ENCODE measurements around the gene KAT8.

The KAT8 gene

DNA sequence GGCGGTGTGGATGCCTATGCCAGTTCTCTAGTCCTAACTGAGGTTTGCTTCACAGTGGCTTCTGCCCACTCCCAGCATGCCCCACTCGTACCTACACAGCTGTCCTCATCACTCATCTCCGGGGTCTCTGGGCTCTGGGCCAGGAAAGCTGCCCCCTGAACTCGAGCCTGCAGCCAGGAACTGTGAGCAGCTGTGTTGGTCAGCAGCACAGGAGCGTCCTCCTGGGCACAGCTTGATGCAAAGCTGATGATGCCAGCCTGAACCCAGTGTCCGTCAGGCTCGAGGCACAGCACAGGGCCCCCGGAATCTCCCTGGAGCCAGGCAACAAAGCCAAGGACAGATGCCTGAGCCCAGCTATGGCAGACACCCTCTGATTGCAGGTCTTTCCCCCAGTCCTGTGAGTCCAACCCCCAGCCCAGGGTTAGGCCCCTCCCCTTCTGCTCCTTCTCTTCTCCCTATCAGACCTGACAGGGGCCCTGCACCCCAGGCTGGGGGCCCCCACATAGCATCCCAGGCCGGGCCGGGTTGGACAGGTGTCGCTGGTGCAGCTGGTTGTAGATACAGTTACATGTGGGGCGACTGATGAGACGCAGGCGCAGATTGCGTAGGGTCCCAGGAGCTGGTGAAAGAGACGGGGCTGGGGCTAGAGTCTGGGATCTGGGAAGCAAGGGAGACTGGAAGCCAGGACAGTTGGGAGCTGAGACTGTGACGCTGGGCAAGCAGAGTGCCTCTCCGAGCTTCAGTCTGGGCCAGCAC, 31.4 kb upstream of the KAT8 start:
- no peaks in the 10 kb centered on the region for H3K27me3 ChIP-seq (ENCODE audit: control insufficient read depth, insufficient read depth, low read length)
- H3K4me3 ChIP-seq (ENCODE audit: low read length) = no peak overlapping the region
- H3K9ac ChIP-seq (ENCODE audit: low read length) = no peak overlapping the region
- no peaks in the 10 kb centered on the region for H3K9me3 ChIP-seq (ENCODE audit: control insufficient read depth, low read length)
- H3K4me1 ChIP-seq (ENCODE audit: control insufficient read depth, insufficient read depth, low read length) = peaks cover 16% of the 10 kb centered on the region
- no peaks in the 10 kb centered on the region for H3K36me3 ChIP-seq (ENCODE audit: control insufficient read depth, insufficient read depth, low read length)

DNA sequence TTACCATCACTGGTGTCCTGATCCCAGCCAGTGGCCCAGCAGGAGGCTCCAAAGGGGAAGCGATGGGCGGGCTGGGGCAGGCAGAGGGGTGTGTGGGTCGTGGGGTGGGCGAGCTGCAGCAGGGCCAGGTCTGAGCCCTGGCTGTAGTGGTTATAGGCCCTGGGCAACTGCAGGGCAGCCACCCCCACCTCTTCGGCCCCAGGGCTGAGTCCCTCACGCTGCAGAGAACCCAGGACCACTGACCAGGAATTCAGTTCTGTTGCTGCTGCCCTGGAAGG, 30.9 kb upstream of the KAT8 start:
- H3K27me3 ChIP-seq (ENCODE audit: control insufficient read depth, insufficient read depth, low read length) = no peaks in the 10 kb centered on the region
- H3K9ac ChIP-seq (ENCODE audit: low read length) = no peak overlapping the region
- no peak overlapping the region for H3K4me3 ChIP-seq (ENCODE audit: low read length)
- no peaks in the 10 kb centered on the region for H3K9me3 ChIP-seq (ENCODE audit: control insufficient read depth, low read length)
- peaks cover 16% of the 10 kb centered on the region for H3K4me1 ChIP-seq (ENCODE audit: control insufficient read depth, insufficient read depth, low read length)
- no peaks in the 10 kb centered on the region for H3K36me3 ChIP-seq (ENCODE audit: control insufficient read depth, insufficient read depth, low read length)

DNA sequence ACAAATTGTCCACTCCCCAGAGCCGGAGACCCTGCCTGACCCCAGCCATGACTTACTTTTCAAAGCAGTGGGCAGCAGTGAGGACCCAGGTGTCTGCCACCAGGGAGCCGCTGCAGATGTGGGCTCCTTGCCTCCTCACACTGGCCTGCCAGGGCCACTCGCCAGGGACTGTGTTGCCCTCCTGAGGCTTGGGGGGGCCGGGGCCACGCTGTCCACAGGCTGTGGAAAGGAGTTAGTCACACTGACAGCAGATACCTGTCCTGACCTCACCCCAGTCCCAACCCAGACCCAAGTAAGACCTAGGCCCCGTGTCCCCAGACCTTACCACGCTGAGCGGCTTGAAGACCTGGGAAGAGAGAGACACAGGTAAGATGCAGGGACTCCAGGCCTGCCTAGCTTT, 30.0 kb upstream of the KAT8 start:
- Histone ChIP-seq H3K27me3 (ENCODE audit: control insufficient read depth, insufficient read depth, low read length) (no peaks in the 10 kb centered on the region), H3K9me3 (ENCODE audit: control insufficient read depth, low read length) (no peaks in the 10 kb centered on the region), H3K4me3 (ENCODE audit: low read length) (no peak overlapping the region), H3K36me3 (ENCODE audit: control insufficient read depth, insufficient read depth, low read length) (no peaks in the 10 kb centered on the region), H3K4me1 (ENCODE audit: control insufficient read depth, insufficient read depth, low read length) (peaks cover 12% of the 10 kb centered on the region), H3K9ac (ENCODE audit: low read length) (no peak overlapping the region)

DNA sequence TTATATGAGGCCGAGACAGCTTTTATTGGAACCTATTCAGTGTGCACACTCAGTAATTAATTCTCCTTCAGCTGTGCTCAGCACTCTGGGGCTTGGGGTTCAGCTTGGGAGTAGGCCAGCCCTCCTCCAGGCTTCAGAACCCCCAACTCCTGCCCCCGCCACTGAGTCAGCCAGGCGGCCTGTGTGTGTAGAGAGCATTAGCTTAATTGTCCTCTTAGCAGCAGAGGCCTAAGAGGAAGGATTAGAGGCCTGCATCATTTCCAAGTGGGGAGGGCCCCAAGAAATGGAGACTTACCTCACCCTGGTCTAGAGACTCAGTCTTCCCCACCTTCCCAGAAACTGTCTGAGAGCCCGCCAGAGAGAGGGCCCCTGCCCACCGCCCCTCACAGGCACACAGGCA, 29.5 kb upstream of the KAT8 start:
- H3K9me3 ChIP-seq (ENCODE audit: control insufficient read depth, low read length) = no peaks in the 10 kb centered on the region
- no peak overlapping the region for H3K9ac ChIP-seq (ENCODE audit: low read length)
- H3K4me3 ChIP-seq (ENCODE audit: low read length) = no peak overlapping the region
- H3K4me1 ChIP-seq (ENCODE audit: control insufficient read depth, insufficient read depth, low read length) = peaks cover 12% of the 10 kb centered on the region
- H3K27me3 ChIP-seq (ENCODE audit: control insufficient read depth, insufficient read depth, low read length) = no peaks in the 10 kb centered on the region
- no peaks in the 10 kb centered on the region for H3K36me3 ChIP-seq (ENCODE audit: control insufficient read depth, insufficient read depth, low read length)

DNA sequence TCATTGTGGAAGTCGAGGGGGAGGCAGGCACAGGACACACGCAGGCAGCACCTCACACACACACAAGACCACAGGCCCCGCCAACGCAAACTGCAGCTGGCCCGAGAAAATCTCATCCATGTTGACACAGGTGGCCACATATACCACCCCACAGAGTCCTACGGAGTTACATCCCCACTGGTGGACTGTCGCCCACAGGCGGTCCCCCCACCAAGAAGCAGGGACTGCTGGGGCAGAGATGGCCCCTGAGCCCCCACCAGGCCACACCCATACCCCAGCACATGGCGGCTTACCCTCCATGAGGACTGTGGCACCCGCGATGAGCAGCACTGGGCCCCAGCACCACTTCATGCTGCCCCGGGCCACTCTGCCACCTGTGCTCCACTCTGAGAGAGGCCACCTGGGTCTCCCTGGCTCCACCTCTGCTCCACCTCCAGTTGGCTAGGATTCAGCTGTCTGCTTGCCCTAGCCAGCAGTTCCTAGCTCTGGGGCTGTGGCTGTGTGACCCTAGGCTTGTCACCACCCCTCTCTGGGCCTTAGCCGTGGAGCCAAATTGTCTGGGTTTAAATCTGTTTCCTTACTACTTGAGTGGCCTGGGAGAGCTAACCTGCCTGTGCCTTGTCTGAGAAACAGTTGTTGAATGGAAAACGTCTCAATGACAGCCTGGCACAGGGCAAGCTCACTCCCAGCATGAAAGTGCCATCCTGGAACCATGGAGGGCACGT, 28.8 kb upstream of the KAT8 start, which contains the start of gene PRSS53:
TSS of gene PRSS53 (minus strand) at position 485 of the 725 bp plus-strand sequence. CDS start at position 351, 134 bp downstream.
- H3K4me1 ChIP-seq (ENCODE audit: control insufficient read depth, insufficient read depth, low read length) = peaks cover 16% of the 10 kb centered on the region
- no peak within 1 kb of the TSS for H3K4me3 ChIP-seq (ENCODE audit: low read length)
- no peaks in the 10 kb centered on the region for H3K36me3 ChIP-seq (ENCODE audit: control insufficient read depth, insufficient read depth, low read length)
- H3K27me3 ChIP-seq (ENCODE audit: control insufficient read depth, insufficient read depth, low read length) = no peaks in the 10 kb centered on the region
- no peaks in the 10 kb centered on the region for H3K9me3 ChIP-seq (ENCODE audit: control insufficient read depth, low read length)
- H3K9ac ChIP-seq (ENCODE audit: low read length) = no peak within 1 kb of the TSS

DNA sequence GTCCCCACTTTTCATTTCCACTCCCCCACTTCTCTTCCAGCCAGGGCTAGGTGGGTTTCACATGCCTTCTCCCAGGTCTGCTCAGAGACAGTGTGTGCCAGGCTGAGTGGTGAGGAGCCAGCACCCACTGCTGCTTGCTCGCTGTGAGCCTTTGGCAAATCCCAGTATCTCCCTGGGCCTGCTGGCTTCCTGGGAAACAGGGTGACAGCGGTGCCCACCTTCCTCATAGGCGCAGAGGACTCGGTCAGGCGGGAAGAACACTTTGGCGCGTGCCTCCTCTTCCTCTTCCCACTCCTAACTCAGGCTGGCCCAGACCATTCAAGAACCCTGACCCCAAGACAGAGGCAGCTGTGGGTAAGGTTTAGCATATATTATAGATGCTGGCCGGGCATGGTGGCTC, 28.3 kb upstream of the KAT8 start:
- H3K36me3 ChIP-seq (ENCODE audit: control insufficient read depth, insufficient read depth, low read length) = no peaks in the 10 kb centered on the region
- no peak overlapping the region for H3K9ac ChIP-seq (ENCODE audit: low read length)
- H3K27me3 ChIP-seq (ENCODE audit: control insufficient read depth, insufficient read depth, low read length) = no peaks in the 10 kb centered on the region
- peaks cover 16% of the 10 kb centered on the region for H3K4me1 ChIP-seq (ENCODE audit: control insufficient read depth, insufficient read depth, low read length)
- no peaks in the 10 kb centered on the region for H3K9me3 ChIP-seq (ENCODE audit: control insufficient read depth, low read length)
- no peak overlapping the region for H3K4me3 ChIP-seq (ENCODE audit: low read length)

DNA sequence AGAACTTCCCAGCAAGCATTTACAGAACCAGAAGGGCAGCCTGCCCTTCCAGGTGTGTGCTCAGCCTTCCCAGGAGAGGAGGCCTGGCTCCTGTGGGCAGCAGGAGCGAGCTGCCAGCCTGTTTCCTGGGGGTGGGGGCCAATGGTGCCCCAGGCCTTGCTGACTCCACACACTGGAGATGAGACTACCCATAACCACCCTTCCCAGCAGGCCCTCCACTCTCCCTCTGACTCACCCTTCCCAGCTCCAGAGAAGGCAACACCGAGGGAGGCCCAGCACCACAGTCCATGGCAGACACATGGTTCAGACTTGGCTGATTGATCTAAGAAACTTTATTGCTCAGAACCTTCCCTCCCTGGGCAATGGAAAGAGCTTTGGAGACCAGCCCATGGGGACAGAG, 26.9 kb upstream of the KAT8 start:
- H3K9ac ChIP-seq (ENCODE audit: low read length) = no peak overlapping the region
- H3K27me3 ChIP-seq (ENCODE audit: control insufficient read depth, insufficient read depth, low read length) = no peaks in the 10 kb centered on the region
- no peaks in the 10 kb centered on the region for H3K9me3 ChIP-seq (ENCODE audit: control insufficient read depth, low read length)
- no peak overlapping the region for H3K4me3 ChIP-seq (ENCODE audit: low read length)
- peaks cover 22% of the 10 kb centered on the region for H3K4me1 ChIP-seq (ENCODE audit: control insufficient read depth, insufficient read depth, low read length)
- H3K36me3 ChIP-seq (ENCODE audit: control insufficient read depth, insufficient read depth, low read length) = no peaks in the 10 kb centered on the region

DNA sequence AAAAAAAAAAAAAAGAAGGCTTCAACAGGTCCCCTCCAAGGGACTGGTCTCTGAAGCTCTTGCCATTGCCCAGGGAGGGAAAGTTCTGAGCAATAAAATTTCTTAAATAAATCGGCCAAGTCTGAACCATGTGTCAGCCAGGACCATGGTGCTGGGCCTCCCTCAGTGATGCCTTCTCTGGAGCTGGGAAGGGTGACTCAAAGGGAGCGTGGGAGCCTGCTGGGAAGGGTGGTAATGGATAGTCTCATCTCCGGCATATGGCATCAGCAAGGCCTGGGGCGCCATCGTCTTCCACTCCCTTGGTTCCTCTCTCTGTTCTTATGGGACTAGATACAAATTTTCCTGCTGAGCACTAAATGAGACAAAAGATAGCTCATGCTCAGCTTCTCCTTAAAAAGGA, 25.1 kb upstream of the KAT8 start:
- H3K4me1 ChIP-seq (ENCODE audit: control insufficient read depth, insufficient read depth, low read length) = peaks cover 24% of the 10 kb centered on the region
- no peaks in the 10 kb centered on the region for H3K27me3 ChIP-seq (ENCODE audit: control insufficient read depth, insufficient read depth, low read length)
- H3K9me3 ChIP-seq (ENCODE audit: control insufficient read depth, low read length) = no peaks in the 10 kb centered on the region
- no peak overlapping the region for H3K9ac ChIP-seq (ENCODE audit: low read length)
- H3K36me3 ChIP-seq (ENCODE audit: control insufficient read depth, insufficient read depth, low read length) = no peaks in the 10 kb centered on the region
- no peak overlapping the region for H3K4me3 ChIP-seq (ENCODE audit: low read length)

DNA sequence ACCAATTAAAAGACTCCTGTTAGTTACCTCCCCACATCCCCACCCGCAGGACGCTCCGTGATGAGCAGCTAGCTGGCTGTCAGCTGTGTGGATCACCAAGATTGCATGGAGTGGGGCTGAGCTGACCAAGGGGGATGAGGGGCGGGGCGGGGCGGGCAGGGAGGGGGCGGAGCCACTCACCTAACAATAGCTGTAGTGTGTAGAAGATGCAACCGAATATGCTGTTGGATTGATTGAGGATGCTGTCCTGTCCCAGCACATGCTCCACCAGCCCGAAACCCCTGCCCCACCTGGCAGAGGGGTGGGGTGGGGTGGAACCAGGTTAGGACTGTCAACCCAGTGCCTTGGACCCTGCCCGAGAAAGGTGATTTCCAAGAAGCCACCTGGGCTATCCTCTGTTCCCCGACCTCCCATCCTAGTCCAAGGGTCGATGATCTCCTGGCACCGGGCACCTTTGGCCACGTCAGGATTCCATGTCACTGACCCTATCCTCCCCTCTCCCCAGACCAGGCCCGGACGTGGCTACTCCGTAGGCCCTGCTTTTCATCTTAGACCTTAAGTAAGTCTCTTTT, 24.2 kb upstream of the KAT8 start:
- Histone ChIP-seq H3K4me1 (ENCODE audit: control insufficient read depth, insufficient read depth, low read length) (peaks cover 19% of the 10 kb centered on the region), H3K9me3 (ENCODE audit: control insufficient read depth, low read length) (no peaks in the 10 kb centered on the region), H3K9ac (ENCODE audit: low read length) (peak overlapping the region; percentile 34), H3K36me3 (ENCODE audit: control insufficient read depth, insufficient read depth, low read length) (no peaks in the 10 kb centered on the region), H3K27me3 (ENCODE audit: control insufficient read depth, insufficient read depth, low read length) (no peaks in the 10 kb centered on the region), H3K4me3 (ENCODE audit: low read length) (no peak overlapping the region)

DNA sequence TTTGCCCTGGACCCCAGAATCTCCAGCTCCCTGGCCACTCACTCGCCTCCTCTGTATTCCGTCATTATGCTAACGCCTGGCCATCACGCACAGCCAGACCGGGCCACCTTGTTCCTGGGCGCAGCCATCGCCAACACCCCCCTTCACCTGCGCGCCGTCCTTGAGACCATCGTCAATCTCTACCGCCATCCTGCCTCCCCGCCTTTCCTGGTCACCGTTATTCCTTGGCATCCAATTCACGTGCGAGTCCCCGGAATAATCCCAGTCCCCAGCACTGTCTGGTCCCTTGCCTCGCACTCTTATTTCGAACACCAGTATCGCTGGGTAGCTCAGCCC, 23.4 kb upstream of the KAT8 start:
- Histone ChIP-seq H3K9ac (ENCODE audit: low read length) (peak overlapping the region; percentile 42), H3K4me3 (ENCODE audit: low read length) (peak overlapping the region; percentile 12), H3K9me3 (ENCODE audit: control insufficient read depth, low read length) (no peaks in the 10 kb centered on the region), H3K4me1 (ENCODE audit: control insufficient read depth, insufficient read depth, low read length) (peaks cover 13% of the 10 kb centered on the region), H3K36me3 (ENCODE audit: control insufficient read depth, insufficient read depth, low read length) (no peaks in the 10 kb centered on the region), H3K27me3 (ENCODE audit: control insufficient read depth, insufficient read depth, low read length) (no peaks in the 10 kb centered on the region)

DNA sequence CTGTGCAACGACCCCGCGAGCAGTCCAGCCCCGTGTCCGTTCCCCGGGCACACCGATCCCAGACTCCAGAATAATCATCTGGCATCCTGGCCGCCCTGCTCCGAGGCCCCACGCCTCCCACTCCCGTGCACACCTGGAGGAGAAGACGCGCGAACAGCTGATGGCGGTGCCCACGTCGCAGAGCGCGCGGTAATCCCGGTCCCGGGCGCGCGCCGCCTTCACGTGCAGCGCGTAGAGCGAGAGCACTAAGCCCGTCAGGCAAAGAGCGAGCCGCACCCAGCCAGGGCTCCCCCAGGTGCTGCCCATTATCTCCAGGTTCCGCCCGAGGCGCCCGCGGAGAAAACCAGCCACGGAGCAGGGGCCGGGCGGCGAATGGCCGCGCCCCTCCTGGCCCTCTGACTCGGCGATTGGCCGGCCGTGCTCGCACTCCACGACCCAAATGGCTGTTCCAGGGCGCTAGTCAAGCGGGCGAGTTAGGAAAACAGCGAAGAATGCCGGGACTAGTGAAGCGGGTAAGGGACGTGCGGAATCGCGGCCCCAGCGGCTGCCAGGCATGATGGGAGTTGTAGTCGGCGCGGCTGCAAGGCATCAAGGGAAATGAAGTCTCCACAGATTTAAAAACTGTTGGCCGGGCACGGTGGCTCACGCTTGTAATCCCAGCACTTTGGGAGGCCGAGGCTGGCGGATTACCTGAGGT, 22.9 kb upstream of the KAT8 start, which contains the start of gene VKORC1:
TSS of gene VKORC1 (minus strand) at position 374 of the 697 bp plus-strand sequence. CDS start at position 306, 68 bp downstream.
- peak within 1 kb of the TSS; percentile 12 for H3K4me3 ChIP-seq (ENCODE audit: low read length)
- peak within 1 kb of the TSS; percentile 42 for H3K9ac ChIP-seq (ENCODE audit: low read length)
- no peaks in the 10 kb centered on the region for H3K36me3 ChIP-seq (ENCODE audit: control insufficient read depth, insufficient read depth, low read length)
- H3K4me1 ChIP-seq (ENCODE audit: control insufficient read depth, insufficient read depth, low read length) = peaks cover 13% of the 10 kb centered on the region
- H3K9me3 ChIP-seq (ENCODE audit: control insufficient read depth, low read length) = no peaks in the 10 kb centered on the region
- no peaks in the 10 kb centered on the region for H3K27me3 ChIP-seq (ENCODE audit: control insufficient read depth, insufficient read depth, low read length)
